ENCODE results near the gene MACROD2. TPM values are rescaled to one million over a fixed set of nuclear protein-coding genes. Genes with fewer than 3 reads are reported as not detected.

MACROD2 gene
- polyA plus RNA-seq, 4 donors: 1.00 to 4.8 (median 1.4) TPM

GRCh38 chr20:15923030-15923776 is 1927.9 kb downstream of the MACROD2 start:
- FAIRE-seq (no peak), DNase-seq (no peak)
- 87 to 91% (median 89%) methylated on average over 8 of the region's 8 CpGs for WGBS, 3 donors
- no peak overlapping the region for H3K27ac ChIP-seq (ENCODE audit: low read depth in 1 of 3, low read length in 2 of 3)
- no peaks in the 10 kb centered on the region for H3K9me3 ChIP-seq (ENCODE audit: control insufficient read depth in 2 of 2, insufficient read depth in 1 of 2, low read depth in 1 of 2, low read length in 1 of 2)
- H3K36me3 ChIP-seq (ENCODE audit: control insufficient read depth in 3 of 3, insufficient read depth in 2 of 3, low read depth in 1 of 3, low read length in 3 of 3): no peaks in the 10 kb centered on the region
- no peak overlapping the region for H3K4me3 ChIP-seq (ENCODE audit: low read depth in 1 of 3, low read length in 3 of 3)
- no peaks in the 10 kb centered on the region for H3K4me1 ChIP-seq (ENCODE audit: control insufficient read depth in 3 of 3, insufficient read depth in 2 of 3, low read depth in 1 of 3, low read length in 2 of 3)
- H3K27me3 ChIP-seq (ENCODE audit: control insufficient read depth in 3 of 3, insufficient read depth in 3 of 3, low read length in 3 of 3): no peaks in the 10 kb centered on the region

- Histone ChIP-seq H3K4me1 (ENCODE audit: control insufficient read depth in 3 of 3, insufficient read depth in 2 of 3, low read depth in 1 of 3, low read length in 2 of 3) (no peaks in the 10 kb centered on the region), H3K36me3 (ENCODE audit: control insufficient read depth in 3 of 3, insufficient read depth in 2 of 3, low read depth in 1 of 3, low read length in 3 of 3) (no peaks in the 10 kb centered on the region), H3K9me3 (ENCODE audit: control insufficient read depth in 2 of 2, insufficient read depth in 1 of 2, low read depth in 1 of 2, low read length in 1 of 2) (no peaks in the 10 kb centered on the region), H3K27ac (ENCODE audit: low read depth in 1 of 3, low read length in 2 of 3) (no peak overlapping the region), H3K4me3 (ENCODE audit: low read depth in 1 of 3, low read length in 3 of 3) (no peak overlapping the region), H3K27me3 (ENCODE audit: control insufficient read depth in 3 of 3, insufficient read depth in 3 of 3, low read length in 3 of 3) (no peaks in the 10 kb centered on the region)
- WGBS, 3 donors: 56 to 71% (median 57%) methylated on average over 1 of the region's 1 CpG
- no peak for FAIRE-seq
- no peak for DNase-seq
These were observed 1929.2 kb downstream of the MACROD2 start for GRCh38 chr20:15924556-15924955.

- Histone ChIP-seq H3K4me3 (ENCODE audit: low read depth in 1 of 3, low read length in 3 of 3) (no peak overlapping the region), H3K27me3 (ENCODE audit: control insufficient read depth in 3 of 3, insufficient read depth in 3 of 3, low read length in 3 of 3) (no peaks in the 10 kb centered on the region), H3K9me3 (ENCODE audit: control insufficient read depth in 2 of 2, insufficient read depth in 1 of 2, low read depth in 1 of 2, low read length in 1 of 2) (no peaks in the 10 kb centered on the region), H3K27ac (ENCODE audit: low read depth in 1 of 3, low read length in 2 of 3) (no peak overlapping the region), H3K36me3 (ENCODE audit: control insufficient read depth in 3 of 3, insufficient read depth in 2 of 3, low read depth in 1 of 3, low read length in 3 of 3) (no peaks in the 10 kb centered on the region), H3K4me1 (ENCODE audit: control insufficient read depth in 3 of 3, insufficient read depth in 2 of 3, low read depth in 1 of 3, low read length in 2 of 3) (no peaks in the 10 kb centered on the region)
- WGBS, 3 donors: 81 to 87% (median 85%) methylated on average over 8 of the region's 8 CpGs
- no peak for DNase-seq
- FAIRE-seq: no peak
These were observed 1930.1 kb downstream of the MACROD2 start for GRCh38 chr20:15925376-15925775.

GRCh38 chr20:15927893-15928650 is 1932.8 kb downstream of the MACROD2 start:
- Histone ChIP-seq H3K27me3 (ENCODE audit: control insufficient read depth in 3 of 3, insufficient read depth in 3 of 3, low read length in 3 of 3) (no peaks in the 10 kb centered on the region), H3K4me1 (ENCODE audit: control insufficient read depth in 3 of 3, insufficient read depth in 2 of 3, low read depth in 1 of 3, low read length in 2 of 3) (no peaks in the 10 kb centered on the region), H3K9me3 (ENCODE audit: control insufficient read depth in 2 of 2, insufficient read depth in 1 of 2, low read depth in 1 of 2, low read length in 1 of 2) (peaks cover 0 to 4% of the 10 kb centered on the region in 2 donors), H3K36me3 (ENCODE audit: control insufficient read depth in 3 of 3, insufficient read depth in 2 of 3, low read depth in 1 of 3, low read length in 3 of 3) (no peaks in the 10 kb centered on the region), H3K4me3 (ENCODE audit: low read depth in 1 of 3, low read length in 3 of 3) (no peak overlapping the region), H3K27ac (ENCODE audit: low read depth in 1 of 3, low read length in 2 of 3) (no peak overlapping the region)
- FAIRE-seq (no peak), DNase-seq (no peak)
- WGBS, 3 donors: 77 to 83% (median 82%) methylated on average over 3 of the region's 3 CpGs

- Histone ChIP-seq H3K9me3 (ENCODE audit: control insufficient read depth in 2 of 2, insufficient read depth in 1 of 2, low read depth in 1 of 2, low read length in 1 of 2) (peaks cover 0 to 4% of the 10 kb centered on the region in 2 donors), H3K4me3 (ENCODE audit: low read depth in 1 of 3, low read length in 3 of 3) (no peak overlapping the region), H3K27ac (ENCODE audit: low read depth in 1 of 3, low read length in 2 of 3) (no peak overlapping the region), H3K4me1 (ENCODE audit: control insufficient read depth in 3 of 3, insufficient read depth in 2 of 3, low read depth in 1 of 3, low read length in 2 of 3) (no peaks in the 10 kb centered on the region), H3K36me3 (ENCODE audit: control insufficient read depth in 3 of 3, insufficient read depth in 2 of 3, low read depth in 1 of 3, low read length in 3 of 3) (no peaks in the 10 kb centered on the region), H3K27me3 (ENCODE audit: control insufficient read depth in 3 of 3, insufficient read depth in 3 of 3, low read length in 3 of 3) (no peaks in the 10 kb centered on the region)
- DNase-seq (no peak), FAIRE-seq (no peak)
These were observed 1933.6 kb downstream of the MACROD2 start for GRCh38 chr20:15928946-15929345.

GRCh38 chr20:15930311-15931305 is 1935.3 kb downstream of the MACROD2 start:
- peak; percentile 7 to 39 for DNase-seq
- no peak for FAIRE-seq

GRCh38 chr20:15931897-15932296 is 1936.6 kb downstream of the MACROD2 start:
- peaks cover 0 to 4% of the 10 kb centered on the region in 2 donors for H3K9me3 ChIP-seq (ENCODE audit: control insufficient read depth in 2 of 2, insufficient read depth in 1 of 2, low read depth in 1 of 2, low read length in 1 of 2)
- H3K4me3 ChIP-seq (ENCODE audit: low read depth in 1 of 3, low read length in 3 of 3): no peak overlapping the region
- no peaks in the 10 kb centered on the region for H3K27me3 ChIP-seq (ENCODE audit: control insufficient read depth in 3 of 3, insufficient read depth in 3 of 3, low read length in 3 of 3)
- H3K36me3 ChIP-seq (ENCODE audit: control insufficient read depth in 3 of 3, insufficient read depth in 2 of 3, low read depth in 1 of 3, low read length in 3 of 3): no peaks in the 10 kb centered on the region
- DNase-seq (no peak), FAIRE-seq (no peak)
- no peaks in the 10 kb centered on the region for H3K4me1 ChIP-seq (ENCODE audit: control insufficient read depth in 3 of 3, insufficient read depth in 2 of 3, low read depth in 1 of 3, low read length in 2 of 3)
- no peak overlapping the region for H3K27ac ChIP-seq (ENCODE audit: low read depth in 1 of 3, low read length in 2 of 3)
- WGBS, 3 donors: 85 to 94% (median 90%) methylated on average over 4 of the region's 4 CpGs

More at GRCh38 chr20:15930311-15931305, 1935.3 kb downstream of the MACROD2 start:
- H3K36me3 ChIP-seq (ENCODE audit: control insufficient read depth in 3 of 3, insufficient read depth in 2 of 3, low read depth in 1 of 3, low read length in 3 of 3): no peaks in the 10 kb centered on the region
- H3K9me3 ChIP-seq (ENCODE audit: control insufficient read depth in 2 of 2, insufficient read depth in 1 of 2, low read depth in 1 of 2, low read length in 1 of 2): peaks cover 0 to 4% of the 10 kb centered on the region in 2 donors
- H3K27me3 ChIP-seq (ENCODE audit: control insufficient read depth in 3 of 3, insufficient read depth in 3 of 3, low read length in 3 of 3): no peaks in the 10 kb centered on the region
- WGBS, 3 donors: 8 to 15% (median 11%) methylated on average over 2 of the region's 2 CpGs
- no peaks in the 10 kb centered on the region for H3K4me1 ChIP-seq (ENCODE audit: control insufficient read depth in 3 of 3, insufficient read depth in 2 of 3, low read depth in 1 of 3, low read length in 2 of 3)
- no peak overlapping the region for H3K4me3 ChIP-seq (ENCODE audit: low read depth in 1 of 3, low read length in 3 of 3)
- H3K27ac ChIP-seq (ENCODE audit: low read depth in 1 of 3, low read length in 2 of 3): no peak overlapping the region

GRCh38 chr20:15937179-15937578 is 1941.9 kb downstream of the MACROD2 start:
- FAIRE-seq: no peak
- H3K27ac ChIP-seq (ENCODE audit: low read depth in 1 of 3, low read length in 2 of 3): no peak overlapping the region
- H3K4me3 ChIP-seq (ENCODE audit: low read depth in 1 of 3, low read length in 3 of 3): no peak overlapping the region
- no peaks in the 10 kb centered on the region for H3K4me1 ChIP-seq (ENCODE audit: control insufficient read depth in 3 of 3, insufficient read depth in 2 of 3, low read depth in 1 of 3, low read length in 2 of 3)
- peaks cover 0 to 9% of the 10 kb centered on the region in 2 donors for H3K9me3 ChIP-seq (ENCODE audit: control insufficient read depth in 2 of 2, insufficient read depth in 1 of 2, low read depth in 1 of 2, low read length in 1 of 2)
- H3K27me3 ChIP-seq (ENCODE audit: control insufficient read depth in 3 of 3, insufficient read depth in 3 of 3, low read length in 3 of 3): no peaks in the 10 kb centered on the region
- no peak for DNase-seq
- no peaks in the 10 kb centered on the region for H3K36me3 ChIP-seq (ENCODE audit: control insufficient read depth in 3 of 3, insufficient read depth in 2 of 3, low read depth in 1 of 3, low read length in 3 of 3)
- 63 to 83% (median 81%) methylated on average over 3 of the region's 3 CpGs for WGBS, 3 donors
